ENCODE results near the gene BAG3.

Gene BAG3

GRCh38 chr10:119650692-119651513 lies at the start of gene BAG3:
Gene BAG3 (plus strand): TSS chr10:119651380. CDS start chr10:119651676, 296 bp downstream.
- no CpG with 5 or more reads among the region's 60 CpGs for WGBS (ENCODE audit: insufficient coverage, insufficient read length)
- DNase-seq (ENCODE audit: low read depth, low spot score) = peak; percentile 39

DNA sequence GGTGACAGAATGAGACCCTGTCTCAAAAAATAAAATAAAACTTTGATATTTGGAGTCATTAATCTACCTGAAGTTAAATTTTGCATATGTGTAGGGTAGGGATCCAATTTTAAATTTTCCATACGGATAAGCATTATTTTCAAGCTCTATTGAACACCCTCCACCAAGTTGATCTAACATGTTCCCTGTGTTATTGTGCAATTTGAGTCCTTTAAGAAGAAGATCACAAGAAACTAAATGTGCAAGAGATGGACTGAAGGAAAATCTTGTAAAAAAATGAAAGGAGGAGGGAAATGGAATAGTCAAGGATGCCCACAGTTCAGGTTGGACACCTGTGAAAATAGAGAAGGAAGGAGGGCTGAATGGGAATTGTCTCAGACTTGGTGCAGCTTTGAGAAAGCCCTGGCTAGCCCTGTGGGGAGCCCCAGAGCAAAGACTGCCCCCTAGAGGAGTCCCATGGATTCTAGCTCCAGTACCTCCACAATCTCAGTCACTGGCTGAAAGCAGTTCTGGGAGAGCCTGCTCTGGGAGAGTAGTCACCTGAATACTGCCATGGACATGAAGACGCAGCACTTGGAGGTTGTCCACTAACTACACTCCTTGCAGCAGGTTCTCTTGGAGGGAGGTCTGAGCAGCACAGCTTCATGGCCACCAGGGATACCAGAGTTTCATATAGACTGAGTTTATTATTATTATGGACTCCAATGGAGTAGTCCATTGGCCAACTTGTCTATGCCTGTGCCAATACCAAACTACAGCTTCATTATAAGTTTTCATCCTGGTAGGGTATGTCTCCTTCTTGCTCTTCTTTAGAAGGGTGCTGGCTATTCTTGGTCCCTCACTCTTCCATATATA lies 48.7 kb upstream of the BAG3 start:
- H3K27ac ChIP-seq (ENCODE audit: low read length) = no peak overlapping the region
- no peak for DNase-seq (ENCODE audit: low read depth, low spot score)
- H3K27me3 ChIP-seq (ENCODE audit: control insufficient read depth, insufficient read depth, low read length) = no peaks in the 10 kb centered on the region
- no peaks in the 10 kb centered on the region for H3K4me1 ChIP-seq (ENCODE audit: control insufficient read depth, insufficient read depth, low read length)
- H3K36me3 ChIP-seq (ENCODE audit: control insufficient read depth, insufficient read depth, low read length) = no peaks in the 10 kb centered on the region
- WGBS (ENCODE audit: insufficient coverage, insufficient read length) = no CpG with 5 or more reads among the region's 2 CpGs
- H3K9me3 ChIP-seq (ENCODE audit: control insufficient read depth, insufficient read depth, low read length) = no peaks in the 10 kb centered on the region
- H3K4me3 ChIP-seq (ENCODE audit: low read length) = no peak overlapping the region

More at GRCh38 chr10:119650692-119651513, at the start of gene BAG3:
- H3K4me3 ChIP-seq (ENCODE audit: low read length) = peak within 1 kb of the TSS; percentile 88
- H3K27ac ChIP-seq (ENCODE audit: low read length) = no peak within 1 kb of the TSS
- no peaks in the 10 kb centered on the region for H3K4me1 ChIP-seq (ENCODE audit: control insufficient read depth, insufficient read depth, low read length)
- no peaks in the 10 kb centered on the region for H3K36me3 ChIP-seq (ENCODE audit: control insufficient read depth, insufficient read depth, low read length)
- no peaks in the 10 kb centered on the region for H3K27me3 ChIP-seq (ENCODE audit: control insufficient read depth, insufficient read depth, low read length)
- no peaks in the 10 kb centered on the region for H3K9me3 ChIP-seq (ENCODE audit: control insufficient read depth, insufficient read depth, low read length)

GRCh38 chr10:119604468-119604867 lies 46.7 kb upstream of the BAG3 start:
- no peak for DNase-seq (ENCODE audit: low read depth, low spot score)

DNA sequence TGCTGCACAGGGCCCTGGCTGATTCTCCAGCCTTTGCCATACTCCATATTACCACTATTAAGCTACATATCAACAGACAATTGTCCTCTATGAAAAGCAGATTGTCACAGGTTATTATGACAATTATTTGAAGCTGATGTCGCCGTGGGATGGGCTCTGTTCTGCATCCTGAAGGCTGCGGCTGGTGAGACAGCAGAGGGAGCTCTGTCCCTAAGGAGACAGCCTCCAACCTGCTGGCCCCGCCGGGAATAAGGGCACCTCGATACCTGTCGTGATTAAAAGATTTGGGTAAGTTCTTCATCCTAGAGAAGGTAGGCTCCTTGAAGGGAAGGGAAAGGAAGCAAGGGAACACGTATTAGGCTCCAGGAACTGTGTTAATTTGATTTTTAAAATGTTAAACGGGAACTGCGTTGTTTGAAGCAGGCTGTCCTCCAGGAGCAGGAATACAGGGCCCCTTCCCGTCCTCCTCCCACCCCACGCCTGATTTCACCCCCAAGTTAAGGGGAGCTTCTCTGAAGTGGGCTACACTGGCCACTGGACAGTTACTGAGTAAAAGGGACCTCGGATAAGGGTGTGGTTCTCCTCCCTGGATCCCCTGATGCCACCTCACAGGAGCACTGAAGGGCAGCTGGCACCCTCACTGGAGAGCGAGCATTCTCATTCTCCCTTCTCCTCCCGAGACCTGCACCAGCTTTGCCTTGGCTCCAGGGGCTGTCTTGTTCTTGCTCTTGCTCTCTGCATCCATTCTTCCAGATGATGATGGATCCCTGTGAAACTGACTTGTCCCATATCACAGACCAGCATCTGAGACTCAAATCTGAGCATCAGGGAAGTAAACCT lies 42.6 kb upstream of the BAG3 start:
- Histone ChIP-seq H3K27ac (ENCODE audit: low read length) (no peak overlapping the region), H3K4me1 (ENCODE audit: control insufficient read depth, insufficient read depth, low read length) (no peaks in the 10 kb centered on the region), H3K36me3 (ENCODE audit: control insufficient read depth, insufficient read depth, low read length) (no peaks in the 10 kb centered on the region), H3K9me3 (ENCODE audit: control insufficient read depth, insufficient read depth, low read length) (no peaks in the 10 kb centered on the region), H3K4me3 (ENCODE audit: low read length) (no peak overlapping the region), H3K27me3 (ENCODE audit: control insufficient read depth, insufficient read depth, low read length) (no peaks in the 10 kb centered on the region)
- WGBS (ENCODE audit: insufficient coverage, insufficient read length) = no CpG with 5 or more reads among the region's 15 CpGs
- no peak for DNase-seq (ENCODE audit: low read depth, low spot score)

More at GRCh38 chr10:119604468-119604867, 46.7 kb upstream of the BAG3 start:
- Histone ChIP-seq H3K9me3 (ENCODE audit: control insufficient read depth, insufficient read depth, low read length) (no peaks in the 10 kb centered on the region), H3K27ac (ENCODE audit: low read length) (no peak overlapping the region), H3K27me3 (ENCODE audit: control insufficient read depth, insufficient read depth, low read length) (no peaks in the 10 kb centered on the region), H3K4me1 (ENCODE audit: control insufficient read depth, insufficient read depth, low read length) (no peaks in the 10 kb centered on the region), H3K4me3 (ENCODE audit: low read length) (no peak overlapping the region), H3K36me3 (ENCODE audit: control insufficient read depth, insufficient read depth, low read length) (no peaks in the 10 kb centered on the region)

DNA sequence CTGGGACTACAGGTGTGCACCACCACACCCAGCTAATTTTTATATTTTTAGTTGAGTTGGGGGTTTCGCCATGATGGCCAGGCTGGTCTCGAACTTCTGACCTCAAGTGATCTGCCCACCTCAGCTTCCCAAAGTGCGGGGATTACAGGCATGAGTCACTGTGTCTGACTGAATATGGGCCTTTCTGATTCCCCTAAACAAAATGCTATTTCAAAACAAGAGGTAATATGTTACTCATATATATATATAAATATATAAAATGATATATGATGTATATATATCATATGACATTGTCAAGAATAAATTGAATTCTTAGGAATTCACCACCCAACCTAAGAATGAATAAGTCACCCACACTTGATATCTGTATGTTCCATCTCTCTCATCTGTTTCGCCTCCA lies 41.7 kb upstream of the BAG3 start:
- no CpG with 5 or more reads among the region's 4 CpGs for WGBS (ENCODE audit: insufficient coverage, insufficient read length)
- Histone ChIP-seq H3K27ac (ENCODE audit: low read length) (no peak overlapping the region), H3K9me3 (ENCODE audit: control insufficient read depth, insufficient read depth, low read length) (no peaks in the 10 kb centered on the region), H3K36me3 (ENCODE audit: control insufficient read depth, insufficient read depth, low read length) (no peaks in the 10 kb centered on the region), H3K27me3 (ENCODE audit: control insufficient read depth, insufficient read depth, low read length) (no peaks in the 10 kb centered on the region), H3K4me1 (ENCODE audit: control insufficient read depth, insufficient read depth, low read length) (no peaks in the 10 kb centered on the region), H3K4me3 (ENCODE audit: low read length) (no peak overlapping the region)
- DNase-seq (ENCODE audit: low read depth, low spot score) = no peak

DNA sequence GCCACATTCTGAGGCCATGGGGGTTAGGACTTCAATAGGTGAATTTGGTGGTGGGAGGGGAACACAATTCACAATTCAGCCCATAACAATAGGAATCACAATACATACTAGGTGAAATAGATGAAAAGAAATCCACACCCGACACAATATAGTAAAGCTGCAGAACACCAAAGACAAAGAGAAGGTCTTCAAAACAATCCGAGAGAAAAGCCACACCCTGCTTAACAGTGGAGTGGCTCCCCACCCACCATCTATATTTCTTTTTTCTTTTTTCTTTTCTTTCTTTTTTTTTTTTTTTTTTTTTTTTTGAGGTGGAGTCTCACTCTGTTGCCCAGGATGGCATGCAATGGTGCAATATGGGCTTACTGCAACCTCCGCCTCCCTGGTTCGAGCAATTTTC lies 39.7 kb upstream of the BAG3 start:
- Histone ChIP-seq H3K4me3 (ENCODE audit: low read length) (no peak overlapping the region), H3K27ac (ENCODE audit: low read length) (no peak overlapping the region), H3K9me3 (ENCODE audit: control insufficient read depth, insufficient read depth, low read length) (no peaks in the 10 kb centered on the region), H3K36me3 (ENCODE audit: control insufficient read depth, insufficient read depth, low read length) (no peaks in the 10 kb centered on the region), H3K27me3 (ENCODE audit: control insufficient read depth, insufficient read depth, low read length) (no peaks in the 10 kb centered on the region), H3K4me1 (ENCODE audit: control insufficient read depth, insufficient read depth, low read length) (no peaks in the 10 kb centered on the region)
- WGBS (ENCODE audit: insufficient coverage, insufficient read length) = no CpG with 5 or more reads among the region's 4 CpGs
- no peak for DNase-seq (ENCODE audit: low read depth, low spot score)

- Histone ChIP-seq H3K4me1 (ENCODE audit: control insufficient read depth, insufficient read depth, low read length) (no peaks in the 10 kb centered on the region), H3K4me3 (ENCODE audit: low read length) (no peak overlapping the region), H3K36me3 (ENCODE audit: control insufficient read depth, insufficient read depth, low read length) (no peaks in the 10 kb centered on the region), H3K9me3 (ENCODE audit: control insufficient read depth, insufficient read depth, low read length) (no peaks in the 10 kb centered on the region), H3K27ac (ENCODE audit: low read length) (no peak overlapping the region), H3K27me3 (ENCODE audit: control insufficient read depth, insufficient read depth, low read length) (no peaks in the 10 kb centered on the region)
- DNase-seq (ENCODE audit: low read depth, low spot score) = no peak
- no CpG with 5 or more reads among the region's 6 CpGs for WGBS (ENCODE audit: insufficient coverage, insufficient read length)
Observed at GRCh38 chr10:119613741-119614140, 37.4 kb upstream of the BAG3 start.

DNA sequence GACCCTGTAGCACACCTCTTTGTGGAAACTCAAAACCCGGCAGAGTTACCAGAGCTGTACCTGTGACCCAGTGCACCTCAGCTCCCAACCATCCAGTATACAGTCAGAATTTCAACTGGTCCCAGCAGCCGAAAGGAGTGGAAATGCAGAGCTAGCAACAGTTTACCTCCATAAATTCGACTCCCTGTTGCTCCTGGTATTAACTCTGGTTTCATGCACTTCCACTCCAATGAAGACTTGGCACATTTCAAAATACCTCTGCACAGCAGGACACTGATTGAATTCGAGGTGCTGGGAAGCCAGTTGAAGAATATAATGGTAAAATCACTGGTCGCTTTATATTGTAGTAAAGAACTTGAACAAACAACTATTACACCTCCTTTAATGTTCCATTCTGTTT lies 36.5 kb upstream of the BAG3 start:
- no CpG with 5 or more reads among the region's 5 CpGs for WGBS (ENCODE audit: insufficient coverage, insufficient read length)
- H3K27me3 ChIP-seq (ENCODE audit: control insufficient read depth, insufficient read depth, low read length) = no peaks in the 10 kb centered on the region
- no peak overlapping the region for H3K27ac ChIP-seq (ENCODE audit: low read length)
- no peaks in the 10 kb centered on the region for H3K4me1 ChIP-seq (ENCODE audit: control insufficient read depth, insufficient read depth, low read length)
- H3K4me3 ChIP-seq (ENCODE audit: low read length) = no peak overlapping the region
- no peaks in the 10 kb centered on the region for H3K36me3 ChIP-seq (ENCODE audit: control insufficient read depth, insufficient read depth, low read length)
- DNase-seq (ENCODE audit: low read depth, low spot score) = no peak
- no peaks in the 10 kb centered on the region for H3K9me3 ChIP-seq (ENCODE audit: control insufficient read depth, insufficient read depth, low read length)

DNA sequence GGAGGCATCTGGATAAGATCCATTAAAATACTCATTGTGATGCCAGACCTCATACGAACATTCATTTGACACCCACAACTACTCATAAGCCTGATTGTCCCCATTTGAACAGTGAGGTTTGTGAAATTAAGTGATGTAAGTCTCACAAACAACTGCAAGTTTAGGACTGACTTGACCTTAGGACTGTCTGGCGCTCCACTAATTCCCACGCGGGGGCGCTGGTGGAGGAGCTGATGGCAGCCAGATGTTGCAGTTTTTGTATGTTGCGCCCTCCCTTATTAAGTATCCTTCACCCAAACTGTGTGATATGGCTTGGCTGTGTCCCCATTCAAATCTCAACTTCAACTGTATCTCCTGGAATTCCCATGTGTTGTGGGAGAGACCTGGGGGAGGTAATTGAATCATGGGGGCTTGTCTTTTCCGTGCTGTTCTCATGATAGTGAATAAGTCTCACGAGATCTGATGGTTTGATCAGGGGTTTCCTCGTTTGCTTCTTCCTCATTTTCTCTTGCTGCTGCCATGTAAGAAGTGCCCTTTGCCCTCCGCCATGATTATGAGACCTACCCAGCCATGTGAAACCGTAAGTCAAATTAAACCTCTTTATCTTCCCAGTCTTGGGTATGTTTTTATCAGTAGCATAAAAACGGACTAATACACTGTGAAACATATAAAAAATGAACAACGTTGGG lies 34.2 kb upstream of the BAG3 start:
- Histone ChIP-seq H3K36me3 (ENCODE audit: control insufficient read depth, insufficient read depth, low read length) (no peaks in the 10 kb centered on the region), H3K27me3 (ENCODE audit: control insufficient read depth, insufficient read depth, low read length) (no peaks in the 10 kb centered on the region), H3K27ac (ENCODE audit: low read length) (no peak overlapping the region), H3K9me3 (ENCODE audit: control insufficient read depth, insufficient read depth, low read length) (no peaks in the 10 kb centered on the region), H3K4me3 (ENCODE audit: low read length) (no peak overlapping the region), H3K4me1 (ENCODE audit: control insufficient read depth, insufficient read depth, low read length) (no peaks in the 10 kb centered on the region)
- no peak for DNase-seq (ENCODE audit: low read depth, low spot score)
- no CpG with 5 or more reads among the region's 13 CpGs for WGBS (ENCODE audit: insufficient coverage, insufficient read length)

DNA sequence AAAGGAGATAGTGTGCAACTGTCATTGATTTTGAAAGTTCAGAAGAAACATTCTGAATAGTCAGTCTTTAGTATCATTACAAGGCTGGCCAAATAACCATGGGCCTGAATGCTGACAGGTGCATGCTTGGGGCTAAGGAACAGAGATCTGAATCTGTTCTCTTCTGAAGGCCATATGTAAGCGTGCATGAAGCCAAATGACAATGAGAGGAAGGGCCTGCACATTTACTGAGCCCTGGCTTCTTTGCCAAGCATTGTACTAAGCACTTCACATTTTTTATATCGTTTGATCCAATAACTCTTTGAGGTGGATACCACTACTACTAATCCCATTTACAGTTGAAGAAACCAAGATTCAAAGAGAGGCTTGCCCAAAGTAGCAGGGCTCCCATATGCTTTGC lies 32.0 kb upstream of the BAG3 start:
- no peaks in the 10 kb centered on the region for H3K9me3 ChIP-seq (ENCODE audit: control insufficient read depth, insufficient read depth, low read length)
- H3K36me3 ChIP-seq (ENCODE audit: control insufficient read depth, insufficient read depth, low read length) = no peaks in the 10 kb centered on the region
- DNase-seq (ENCODE audit: low read depth, low spot score) = no peak
- no peaks in the 10 kb centered on the region for H3K27me3 ChIP-seq (ENCODE audit: control insufficient read depth, insufficient read depth, low read length)
- H3K4me1 ChIP-seq (ENCODE audit: control insufficient read depth, insufficient read depth, low read length) = no peaks in the 10 kb centered on the region
- WGBS (ENCODE audit: insufficient coverage, insufficient read length) = no CpG with 5 or more reads among the region's 2 CpGs
- H3K4me3 ChIP-seq (ENCODE audit: low read length) = no peak overlapping the region
- no peak overlapping the region for H3K27ac ChIP-seq (ENCODE audit: low read length)
